CD1c-positive myeloid dendritic cell (primary cell): Measurements from ENCODE around the gene LRRTM3.
A peak's percentile ranks its signal among the peaks of the same experiment; 100 is the strongest.

Source experiments
- DNase-seq: peaks from one replicate; pipeline ENCODE4 v3.0.0-alpha.2; 2016; ENCODE audit errors: extremely low spot score

The LRRTM3 gene

DNA sequence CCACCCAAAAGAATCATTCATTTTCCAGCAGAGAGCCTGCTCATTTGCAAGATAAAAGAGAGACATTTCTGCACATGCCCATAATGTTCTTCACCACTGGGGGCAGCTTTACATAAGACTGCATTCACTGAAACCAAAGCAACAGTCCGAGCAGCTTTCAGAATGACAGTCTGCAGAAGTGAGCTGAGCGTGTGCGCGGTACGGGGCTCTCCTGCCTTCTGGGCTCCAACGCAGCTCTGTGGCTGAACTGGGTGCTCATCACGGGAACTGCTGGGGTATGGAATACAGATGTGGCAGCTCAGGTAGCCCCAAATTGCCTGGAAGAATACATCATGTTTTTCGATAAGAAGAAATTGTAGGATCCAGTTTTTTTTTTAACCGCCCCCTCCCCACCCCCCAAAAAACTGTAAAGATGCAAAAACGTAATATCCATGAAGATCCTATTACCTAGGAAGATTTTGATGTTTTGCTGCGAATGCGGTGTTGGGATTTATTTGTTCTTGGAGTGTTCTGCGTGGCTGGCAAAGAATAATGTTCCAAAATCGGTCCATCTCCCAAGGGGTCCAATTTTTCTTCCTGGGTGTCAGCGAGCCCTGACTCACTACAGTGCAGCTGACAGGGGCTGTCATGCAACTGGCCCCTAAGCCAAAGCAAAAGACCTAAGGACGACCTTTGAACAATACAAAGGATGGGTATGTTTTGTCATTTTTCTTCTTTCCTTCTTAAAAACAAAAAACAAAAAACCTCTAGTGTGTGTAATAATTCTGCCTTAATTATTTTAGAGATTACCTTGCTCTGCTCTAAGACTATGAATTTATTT, at the start of gene LRRTM3:
LRRTM3 (plus strand) TSS at position 141 of the 820 bp plus-strand sequence.
- peak; percentile 36 for DNase-seq

DNA sequence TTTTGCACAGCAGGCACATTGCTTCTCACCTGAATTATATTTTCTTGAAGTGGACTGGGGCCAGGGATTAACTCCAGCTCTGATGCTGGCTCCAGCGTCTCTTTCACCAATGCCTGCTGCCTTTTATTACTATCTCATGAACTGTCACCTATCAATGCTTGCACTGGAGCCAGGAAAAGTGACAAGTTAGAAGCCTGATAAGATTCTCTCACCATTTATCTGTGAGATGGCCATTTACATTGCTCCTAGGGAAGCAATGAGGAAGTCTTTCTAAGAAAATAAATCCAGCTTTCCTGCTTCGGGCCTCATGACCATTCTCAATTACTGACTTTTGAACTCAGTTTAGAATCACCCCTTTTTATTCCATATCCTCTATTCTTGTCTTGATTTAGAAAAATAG, 48.5 kb upstream of the LRRTM3 start:
- no peak for DNase-seq

DNA sequence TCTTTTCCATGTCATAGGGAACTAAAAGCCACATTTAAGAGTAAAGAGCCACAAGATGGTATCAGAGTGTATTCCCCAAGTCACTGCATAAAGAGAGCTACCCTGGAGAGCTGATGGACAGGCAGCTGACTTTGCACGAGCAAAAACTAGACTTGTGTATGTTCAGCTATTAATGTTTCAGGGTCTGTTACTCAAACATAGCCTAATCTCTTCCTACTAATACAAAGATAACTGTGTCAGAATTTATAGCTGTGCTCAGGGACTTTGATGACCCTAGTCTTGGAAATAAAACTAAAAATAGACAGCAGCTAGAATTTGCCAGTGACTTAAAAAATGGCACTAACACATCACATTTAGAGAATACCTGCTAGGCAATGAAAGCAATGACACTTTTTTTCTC, 45.5 kb upstream of the LRRTM3 start:
- DNase-seq = no peak

DNA sequence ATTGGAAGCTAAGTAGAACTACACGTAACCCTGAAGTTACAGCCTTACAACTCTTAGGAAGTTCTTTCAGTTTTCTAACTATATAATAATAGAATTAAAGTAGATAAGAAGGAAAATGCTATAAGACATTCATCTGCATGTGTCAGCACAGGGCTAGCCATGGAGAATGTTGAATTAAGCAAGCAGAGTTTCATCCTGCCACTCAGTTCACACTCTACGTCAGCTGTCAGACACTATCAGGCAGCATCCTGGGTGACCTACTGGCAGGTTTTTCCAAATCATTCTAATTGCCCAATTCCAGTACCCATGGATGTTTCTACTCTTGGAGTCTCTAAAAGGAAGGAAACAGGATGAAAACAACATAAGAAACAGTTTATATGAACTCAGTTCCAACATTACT, 45.0 kb upstream of the LRRTM3 start:
- no peak for DNase-seq

DNA sequence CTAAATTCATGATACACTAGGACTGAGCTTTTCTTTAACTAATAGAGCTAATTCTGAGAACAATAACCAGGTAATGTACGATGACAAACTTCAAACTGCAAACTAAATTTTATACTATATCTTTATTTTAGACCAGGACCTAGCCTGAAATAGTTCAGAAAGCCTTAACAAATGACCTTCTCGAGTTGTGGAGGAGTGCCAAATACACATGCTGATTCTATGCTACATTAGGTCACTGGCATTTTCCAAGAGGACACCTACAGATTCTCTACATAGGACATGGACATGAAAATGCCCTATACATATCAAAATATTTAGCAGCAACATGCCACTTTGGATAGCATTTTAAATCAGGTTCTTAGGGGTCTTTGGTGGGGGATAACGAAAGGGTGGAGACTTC, 44.0 kb upstream of the LRRTM3 start:
- no peak for DNase-seq

DNA sequence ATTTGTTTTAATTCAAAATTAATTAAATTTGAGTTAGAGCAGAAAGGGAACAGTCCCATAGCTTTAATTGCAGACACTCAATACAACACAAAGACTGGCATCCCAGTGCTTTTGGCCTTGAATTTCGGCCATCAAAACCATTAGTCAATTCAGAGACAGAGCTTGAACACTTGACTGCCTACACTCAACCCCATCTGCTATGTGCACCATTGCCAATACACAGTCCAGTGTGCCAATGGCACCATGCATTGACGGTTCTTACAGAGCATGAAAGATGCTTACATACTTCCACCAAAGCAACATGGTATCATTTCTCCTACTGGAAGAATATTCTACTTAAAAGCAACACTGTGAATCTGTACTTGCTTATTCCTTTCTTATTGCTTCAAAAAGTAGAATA, 43.6 kb upstream of the LRRTM3 start:
- no peak for DNase-seq

DNA sequence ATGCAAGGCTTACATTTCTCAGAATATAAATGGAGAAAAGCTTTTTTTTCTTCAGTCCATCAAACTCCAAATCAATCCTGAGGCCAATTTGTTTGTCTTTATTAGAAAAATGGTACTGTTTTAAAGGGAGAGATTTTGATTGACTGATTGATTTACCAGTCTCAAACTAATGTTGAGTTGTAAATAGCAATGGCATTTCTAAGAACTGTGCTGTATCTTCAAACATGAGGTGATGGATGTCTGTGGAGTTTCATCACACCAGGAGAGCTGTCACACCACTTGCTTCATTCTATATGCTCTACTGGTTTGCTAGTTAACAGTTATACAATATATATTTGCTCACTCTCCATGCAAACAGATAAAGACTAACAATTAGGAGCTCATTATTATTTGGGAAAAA, 39.0 kb upstream of the LRRTM3 start:
- no peak for DNase-seq

DNA sequence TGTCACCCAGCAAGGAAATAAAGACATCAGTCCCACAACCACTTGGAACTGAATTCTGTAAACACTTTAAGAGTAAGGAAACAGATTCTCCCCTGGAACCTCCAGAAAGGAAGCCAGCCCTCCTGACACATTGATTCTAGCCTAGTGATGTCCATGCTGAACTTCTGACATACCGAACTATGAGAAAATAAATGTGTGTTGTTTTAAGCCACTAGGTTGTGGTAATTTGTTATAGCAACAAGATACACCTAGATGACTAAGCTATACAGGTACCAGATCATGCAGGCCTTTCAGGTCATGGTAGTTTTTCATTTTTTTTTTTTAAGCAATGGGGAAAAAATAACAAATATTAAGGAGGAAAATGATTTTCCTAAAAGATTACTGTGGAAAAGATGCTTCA, 37.6 kb upstream of the LRRTM3 start:
- DNase-seq = no peak

DNA sequence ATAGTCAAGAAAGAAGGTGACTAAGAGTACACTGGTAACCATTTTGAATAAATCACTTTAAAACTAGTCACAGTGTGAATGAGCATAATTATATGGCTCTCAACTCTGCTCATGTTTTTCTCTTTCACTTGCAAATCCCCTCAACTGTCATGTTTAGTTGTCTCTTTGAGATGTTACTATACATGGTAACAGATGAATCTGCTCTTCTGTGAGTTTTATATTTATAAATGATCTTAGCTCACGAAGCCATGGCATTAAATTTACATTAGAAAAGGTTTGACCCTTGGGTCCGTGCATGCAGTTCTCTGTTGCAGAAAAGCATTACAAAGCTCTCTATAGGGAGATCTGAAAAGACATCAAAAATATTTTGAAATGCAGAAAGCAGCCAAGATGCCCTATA, 33.0 kb upstream of the LRRTM3 start:
- DNase-seq = no peak

DNA sequence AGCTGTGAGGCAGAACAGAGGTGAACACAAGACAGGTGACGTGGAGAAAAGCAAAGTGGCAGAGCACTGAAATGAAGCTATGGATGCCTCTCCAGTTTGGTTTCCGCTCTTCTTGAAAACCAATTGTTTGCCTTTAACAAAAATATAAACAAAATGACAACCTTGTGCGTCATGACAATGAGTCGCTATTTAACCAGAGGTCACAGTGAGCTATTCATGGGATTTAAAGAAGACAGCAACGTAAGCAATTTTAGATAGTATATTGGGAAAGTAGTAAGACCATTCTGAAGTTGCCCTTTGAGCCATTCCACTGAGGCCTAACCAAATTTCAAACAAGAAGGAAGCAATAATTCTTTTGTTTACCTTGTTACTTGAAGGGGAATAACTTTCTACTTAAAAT, 15.2 kb upstream of the LRRTM3 start:
- no peak for DNase-seq

DNA sequence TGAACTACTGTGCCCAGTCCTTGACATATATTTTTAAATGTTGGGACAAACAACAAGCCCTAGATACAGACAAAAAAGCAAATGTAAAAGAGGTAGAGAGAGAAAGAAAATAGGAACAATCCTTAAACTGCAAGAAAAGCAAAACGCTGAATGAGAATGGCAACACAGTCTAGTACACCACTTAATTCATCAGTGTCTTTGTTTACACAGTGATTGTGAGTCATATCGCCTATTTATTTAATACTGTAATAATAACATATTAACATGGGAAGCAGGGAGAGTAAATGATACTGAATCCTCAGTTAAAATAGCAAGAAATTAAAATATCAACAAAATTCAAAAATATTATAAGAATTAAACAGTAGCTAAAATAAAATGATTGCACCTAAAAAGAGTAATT, 9.8 kb upstream of the LRRTM3 start:
- no peak for DNase-seq

DNA sequence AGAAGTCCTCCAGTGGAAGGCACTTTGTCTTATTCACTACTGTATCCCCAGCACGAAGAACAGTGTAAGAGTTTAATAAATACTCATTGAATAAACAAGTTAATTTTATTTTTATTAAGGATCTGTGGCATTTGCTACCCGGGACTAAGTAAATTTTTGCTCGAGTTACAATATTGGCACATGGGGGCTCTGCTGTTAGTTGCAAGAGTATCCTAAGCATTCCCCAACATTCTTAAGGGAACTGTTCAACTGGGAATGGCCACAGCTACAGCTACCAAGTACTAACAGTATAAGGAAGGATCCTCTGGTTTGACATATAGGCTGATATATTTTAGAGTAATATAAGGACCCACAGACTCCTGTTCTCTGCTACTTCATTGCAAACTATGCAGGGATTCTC, 8.7 kb upstream of the LRRTM3 start:
- no peak for DNase-seq

DNA sequence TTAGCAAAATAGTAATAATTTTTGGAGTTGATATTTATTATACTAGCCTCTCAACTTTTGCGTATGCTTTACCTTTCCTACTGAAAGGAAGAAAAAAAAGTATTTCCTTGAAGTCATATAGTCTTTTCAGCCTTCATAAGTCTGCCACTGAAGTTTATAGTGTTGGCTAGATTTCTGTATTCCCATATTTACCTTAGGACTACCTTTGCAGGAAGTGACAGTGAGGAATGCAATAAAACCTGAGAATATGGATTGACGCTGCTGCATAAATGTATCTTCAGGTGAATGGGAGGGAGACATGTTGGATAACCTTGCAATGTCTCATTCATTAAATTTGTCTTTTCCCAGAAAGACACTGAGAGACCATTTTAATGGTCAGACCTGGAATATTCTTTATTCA, 6.6 kb upstream of the LRRTM3 start:
- no peak for DNase-seq

DNA sequence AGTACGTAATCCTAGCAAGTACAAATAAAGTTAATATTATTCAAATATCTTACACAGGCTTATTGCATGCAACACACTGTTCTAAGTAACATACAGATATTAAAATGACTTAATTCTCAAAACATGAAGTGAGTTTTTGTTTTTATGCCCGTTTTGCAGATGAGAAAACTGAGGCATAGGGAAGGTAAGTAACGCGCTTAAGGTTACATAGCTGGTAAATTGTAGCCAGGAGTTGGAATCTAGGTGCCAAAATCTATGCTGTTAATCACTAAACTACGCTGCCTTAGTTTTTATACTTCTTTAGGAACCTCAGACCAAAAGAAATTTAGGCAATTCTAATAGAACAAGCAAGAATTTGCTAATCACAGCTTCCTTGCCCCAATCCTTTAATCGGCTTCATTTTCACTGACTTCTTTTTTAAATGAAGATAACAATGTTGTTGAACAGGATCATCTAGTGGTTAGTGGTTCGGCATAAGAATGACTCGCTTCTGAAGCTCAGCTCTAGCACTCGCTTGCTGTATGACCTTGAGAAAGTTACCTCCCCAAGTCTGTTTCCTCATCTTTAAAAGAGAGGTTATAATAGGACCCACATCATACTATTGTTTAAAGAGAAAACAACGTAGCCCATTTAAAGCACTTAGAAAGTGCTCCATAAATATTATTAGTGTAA, 1.0 kb upstream of the LRRTM3 start:
- no peak for DNase-seq

DNA sequence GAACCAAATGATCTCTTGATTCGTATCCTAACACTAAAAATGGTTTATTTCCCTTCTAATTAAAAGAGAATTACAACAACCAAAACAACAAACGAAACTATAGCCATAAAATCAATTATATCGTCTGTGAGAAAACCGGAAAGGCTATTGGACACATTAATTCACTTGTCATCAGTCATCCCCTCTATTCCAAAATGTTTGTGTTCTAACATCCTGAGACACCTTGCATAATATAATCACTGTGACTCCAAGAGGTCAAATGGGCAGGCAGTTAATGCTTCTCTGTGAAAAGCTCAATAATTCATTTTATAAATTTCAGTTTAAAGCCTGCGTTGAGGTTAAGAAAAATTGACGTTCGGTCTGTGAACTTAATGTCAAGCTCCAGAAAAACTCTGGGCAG, 463 bp upstream of the LRRTM3 start:
- DNase-seq = no peak

DNA sequence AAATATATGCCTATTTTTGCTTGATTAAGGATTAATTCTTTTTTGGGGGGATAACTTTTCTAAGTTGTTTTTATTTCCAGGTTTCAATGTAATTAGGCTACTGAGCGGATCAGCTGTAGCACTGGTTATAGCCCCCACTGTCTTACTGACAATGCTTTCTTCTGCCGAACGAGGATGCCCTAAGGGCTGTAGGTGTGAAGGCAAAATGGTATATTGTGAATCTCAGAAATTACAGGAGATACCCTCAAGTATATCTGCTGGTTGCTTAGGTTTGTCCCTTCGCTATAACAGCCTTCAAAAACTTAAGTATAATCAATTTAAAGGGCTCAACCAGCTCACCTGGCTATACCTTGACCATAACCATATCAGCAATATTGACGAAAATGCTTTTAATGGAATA, 1.0 kb downstream of the LRRTM3 start:
- DNase-seq = no peak

DNA sequence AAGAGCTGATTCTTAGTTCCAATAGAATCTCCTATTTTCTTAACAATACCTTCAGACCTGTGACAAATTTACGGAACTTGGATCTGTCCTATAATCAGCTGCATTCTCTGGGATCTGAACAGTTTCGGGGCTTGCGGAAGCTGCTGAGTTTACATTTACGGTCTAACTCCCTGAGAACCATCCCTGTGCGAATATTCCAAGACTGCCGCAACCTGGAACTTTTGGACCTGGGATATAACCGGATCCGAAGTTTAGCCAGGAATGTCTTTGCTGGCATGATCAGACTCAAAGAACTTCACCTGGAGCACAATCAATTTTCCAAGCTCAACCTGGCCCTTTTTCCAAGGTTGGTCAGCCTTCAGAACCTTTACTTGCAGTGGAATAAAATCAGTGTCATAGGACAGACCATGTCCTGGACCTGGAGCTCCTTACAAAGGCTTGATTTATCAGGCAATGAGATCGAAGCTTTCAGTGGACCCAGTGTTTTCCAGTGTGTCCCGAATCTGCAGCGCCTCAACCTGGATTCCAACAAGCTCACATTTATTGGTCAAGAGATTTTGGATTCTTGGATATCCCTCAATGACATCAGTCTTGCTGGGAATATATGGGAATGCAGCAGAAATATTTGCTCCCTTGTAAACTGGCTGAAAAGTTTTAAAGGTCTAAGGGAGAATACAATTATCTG, 1.6 kb downstream of the LRRTM3 start:
- no peak for DNase-seq

DNA sequence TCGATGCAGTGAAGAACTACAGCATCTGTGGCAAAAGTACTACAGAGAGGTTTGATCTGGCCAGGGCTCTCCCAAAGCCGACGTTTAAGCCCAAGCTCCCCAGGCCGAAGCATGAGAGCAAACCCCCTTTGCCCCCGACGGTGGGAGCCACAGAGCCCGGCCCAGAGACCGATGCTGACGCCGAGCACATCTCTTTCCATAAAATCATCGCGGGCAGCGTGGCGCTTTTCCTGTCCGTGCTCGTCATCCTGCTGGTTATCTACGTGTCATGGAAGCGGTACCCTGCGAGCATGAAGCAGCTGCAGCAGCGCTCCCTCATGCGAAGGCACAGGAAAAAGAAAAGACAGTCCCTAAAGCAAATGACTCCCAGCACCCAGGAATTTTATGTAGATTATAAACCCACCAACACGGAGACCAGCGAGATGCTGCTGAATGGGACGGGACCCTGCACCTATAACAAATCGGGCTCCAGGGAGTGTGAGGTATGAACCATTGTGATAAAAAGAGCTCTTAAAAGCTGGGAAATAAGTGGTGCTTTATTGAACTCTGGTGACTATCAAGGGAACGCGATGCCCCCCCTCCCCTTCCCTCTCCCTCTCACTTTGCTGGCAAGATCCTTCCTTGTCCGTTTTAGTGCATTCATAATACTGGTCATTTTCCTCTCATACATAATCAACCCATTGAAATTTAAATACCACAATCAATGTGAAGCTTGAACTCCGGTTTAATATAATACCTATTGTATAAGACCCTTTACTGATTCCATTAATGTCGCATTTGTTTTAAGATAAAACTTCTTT, 2.3 kb downstream of the LRRTM3 start:
- DNase-seq = no peak

DNA sequence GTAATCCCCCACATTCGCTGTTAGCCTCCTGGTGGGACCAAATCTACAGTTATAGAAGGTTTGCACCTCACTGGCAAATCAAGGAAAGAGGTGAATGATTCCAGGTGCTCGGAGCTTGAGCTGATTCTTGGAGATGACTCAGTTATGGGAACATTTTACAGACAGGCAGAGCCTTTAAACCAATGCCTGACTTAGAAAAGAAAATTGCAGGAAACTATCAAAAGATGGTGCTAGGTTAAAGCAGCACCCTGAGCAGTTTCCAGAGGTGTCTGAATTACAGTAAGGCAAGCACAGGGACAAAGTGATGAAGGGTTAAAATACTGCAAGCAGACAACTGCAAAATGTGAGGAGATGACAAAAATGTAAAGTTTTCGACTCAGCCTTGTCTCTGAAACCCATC, 2.9 kb downstream of the LRRTM3 start:
- DNase-seq = no peak

DNA sequence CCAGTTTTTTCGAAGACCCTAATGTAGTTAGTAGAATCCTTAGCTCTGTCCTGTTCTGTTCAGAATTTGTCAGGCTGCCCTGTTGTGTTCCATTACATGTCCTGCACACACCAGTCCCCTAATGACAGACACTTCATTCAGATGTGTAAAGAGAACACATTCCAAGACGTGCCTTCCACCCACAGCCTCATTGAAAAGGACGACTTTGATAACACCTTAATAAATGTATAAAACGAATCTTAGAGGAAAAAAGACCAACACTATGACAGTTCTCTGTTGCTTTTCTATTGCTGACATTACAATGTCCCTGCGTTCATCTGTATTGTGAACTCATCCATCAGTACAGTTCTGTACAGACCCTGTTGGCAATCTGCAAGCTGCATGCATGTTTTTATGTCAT, 3.5 kb downstream of the LRRTM3 start:
- DNase-seq = no peak

DNA sequence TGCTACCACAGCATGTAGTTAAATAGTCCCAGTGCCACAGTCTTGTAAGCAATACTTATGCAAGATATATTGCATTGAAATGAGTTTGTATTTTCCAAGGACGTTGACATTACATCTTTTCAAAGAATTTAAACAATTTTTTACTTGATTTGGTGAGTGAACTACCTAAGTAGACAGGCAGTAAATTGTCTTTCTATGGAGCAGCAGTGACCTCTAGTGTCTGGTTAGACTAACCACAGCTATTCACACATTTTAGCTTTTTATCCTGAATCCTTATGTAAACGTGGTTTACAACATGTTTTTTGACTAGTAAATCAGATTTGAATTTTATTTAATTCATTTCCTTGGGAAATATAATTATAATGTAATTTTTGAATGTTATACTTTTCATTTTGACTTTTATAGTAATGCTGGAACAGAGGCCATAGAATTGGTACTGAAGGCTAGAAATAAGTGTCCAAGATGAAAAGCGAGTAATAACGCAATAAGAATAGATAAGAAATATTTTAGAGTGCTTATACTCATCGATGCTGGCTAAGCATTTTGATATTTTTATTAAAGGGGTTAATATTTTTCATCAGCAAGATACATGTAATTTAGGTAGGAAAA, 5.6 kb downstream of the LRRTM3 start:
- peak; percentile 37 for DNase-seq

DNA sequence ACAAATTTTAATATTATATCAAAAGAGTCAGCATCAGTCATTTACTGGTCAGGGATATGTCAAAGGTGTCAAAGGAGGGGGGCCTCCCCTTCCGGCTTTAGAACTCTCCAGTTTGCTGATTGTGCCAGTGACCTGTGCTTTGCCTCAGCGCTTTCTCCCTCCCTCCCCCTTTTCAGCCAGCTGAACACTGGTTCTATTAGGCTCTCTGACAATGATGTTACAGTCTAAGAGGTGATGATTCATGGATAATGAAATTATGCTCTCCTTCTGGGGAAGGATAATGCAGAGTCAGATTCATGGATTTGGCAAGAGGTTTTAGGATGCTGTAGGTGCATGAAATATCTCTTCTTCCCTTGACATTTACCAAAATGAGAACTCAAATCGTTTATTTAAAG, 6.1 kb downstream of the LRRTM3 start:
- DNase-seq = no peak
